Lower lobe of right lung (tissue), 2 donors: Measurements from ENCODE around the gene ADIPOR2. TPM values are rescaled to one million over a fixed set of nuclear protein-coding genes. Genes with fewer than 3 reads are reported as not detected.

Source experiments
- ATAC-seq, 2 donors: fragments of 200-7000 bp; cut with Tn5 transposase; one replicate each; pipeline ENCODE4 v1.9.1; 2020 to 2022; ENCODE audit warnings: mild to moderate bottlenecking in 2 of 2, moderate library complexity in 2 of 2
- DNase-seq: peaks from one replicate; pipeline ENCODE4 v3.0.0-alpha.2; 2020
- H3K27ac ChIP-seq: fragments of 200-600 bp; one replicate; pipeline ENCODE4 v1.8.0; 2022
- H3K27me3 ChIP-seq: fragments of 200-600 bp; one replicate; pipeline ENCODE4 v1.8.0; 2022; ENCODE audit warnings: low read depth
- H3K36me3 ChIP-seq: fragments of 200-600 bp; one replicate; pipeline ENCODE4 v1.8.0; 2022; ENCODE audit warnings: mild to moderate bottlenecking
- H3K4me1 ChIP-seq: fragments of 200-600 bp; one replicate; pipeline ENCODE4 v1.8.0; 2022
- H3K4me3 ChIP-seq: fragments of 200-600 bp; one replicate; pipeline ENCODE4 v1.8.0; 2022; ENCODE audit warnings: mild to moderate bottlenecking
- H3K9me3 ChIP-seq: fragments of 200-600 bp; one replicate; pipeline ENCODE4 v1.8.0; 2022
- CTCF ChIP-seq: fragments of 200-600 bp; IDR thresholded peaks from one replicate; pipeline ENCODE4 v1.8.0; 2022; ENCODE audit warnings: antibody characterized with exemption, mild to moderate bottlenecking
- intact Hi-C: fragments of 100-400 bp; cut with DNase I; formaldehyde crosslinking; loops from one replicate; pipeline ENCODE4 v1.11.0; 2022
- total RNA-seq: library from RNA; stranded (reverse); fragmentation: NEBNext Ultra II Directional; extraction: Animal tissue kit (Norgen Biotek cat#: 25700); gene quantifications from one replicate; pipeline ENCODE4 v1.2.1, GENCODE V29; 2021
- donor health status: DM: no; HTN: yes; CAD: no; lungs with severe emphysema.

The ADIPOR2 gene
- total RNA-seq, 1 donor from 2014 or later, result 83.8 TPM

- H3K36me3 ChIP-seq, result no peaks in the 10 kb centered on the region
- H3K27me3 ChIP-seq, result no peaks in the 10 kb centered on the region
- no peak overlapping the region for H3K4me3 ChIP-seq
- H3K9me3 ChIP-seq, result no peaks in the 10 kb centered on the region
- DNase-seq (peak; percentile 44), ATAC-seq (no peak)
- intact Hi-C loops, result no loop called here
- TF ChIP-seq CTCF, result no peak
- no peak overlapping the region for H3K27ac ChIP-seq
- H3K4me1 ChIP-seq, result peaks cover 11% of the 10 kb centered on the region
Observed at GRCh38 chr12:1808798-1809480, 118.1 kb downstream of the ADIPOR2 start.

- TF ChIP-seq CTCF, result no peak
- H3K4me1 ChIP-seq, result peaks cover 9% of the 10 kb centered on the region
- H3K4me3 ChIP-seq, result no peak overlapping the region
- no peaks in the 10 kb centered on the region for H3K36me3 ChIP-seq
- DNase-seq, result peak; percentile 45
- no peak for ATAC-seq
- H3K9me3 ChIP-seq, result no peaks in the 10 kb centered on the region
- intact Hi-C loops, result loop anchor here (10.0 kb wide), 1 partner anchor 115 kb away; no protein-coding TSS in a partner anchor
- H3K27ac ChIP-seq, result no peak overlapping the region
- no peaks in the 10 kb centered on the region for H3K27me3 ChIP-seq
Observed at GRCh38 chr12:1809591-1810190, 118.8 kb downstream of the ADIPOR2 start.

- H3K9me3 ChIP-seq, result no peaks in the 10 kb centered on the region
- H3K27me3 ChIP-seq, result no peaks in the 10 kb centered on the region
- no peak for TF ChIP-seq CTCF
- no peak for ATAC-seq
- H3K4me1 ChIP-seq, result peaks cover 6% of the 10 kb centered on the region
- H3K4me3 ChIP-seq, result no peak overlapping the region
- peak; percentile 35 for DNase-seq
- no peaks in the 10 kb centered on the region for H3K36me3 ChIP-seq
- H3K27ac ChIP-seq, result peak overlapping the region; percentile 53
- intact Hi-C loops, result loop anchor here (10.0 kb wide), 1 partner anchor 114 kb away; no protein-coding TSS in a partner anchor
Observed at GRCh38 chr12:1810201-1810930, 119.5 kb downstream of the ADIPOR2 start.

- DNase-seq (no peak), ATAC-seq (no peak)
- no peaks in the 10 kb centered on the region for H3K27me3 ChIP-seq
- intact Hi-C loops, result loop anchor here (10.0 kb wide), 1 partner anchor 114 kb away; no protein-coding TSS in a partner anchor
- no peaks in the 10 kb centered on the region for H3K9me3 ChIP-seq
- no peak for TF ChIP-seq CTCF
- peak overlapping the region; percentile 53 for H3K27ac ChIP-seq
- peaks cover 6% of the 10 kb centered on the region for H3K4me1 ChIP-seq
- H3K36me3 ChIP-seq, result no peaks in the 10 kb centered on the region
- H3K4me3 ChIP-seq, result no peak overlapping the region
Observed at GRCh38 chr12:1810931-1811280, 120.0 kb downstream of the ADIPOR2 start.

GRCh38 chr12:1811281-1811947 lies 120.5 kb downstream of the ADIPOR2 start:
- TF ChIP-seq CTCF, result no peak
- H3K36me3 ChIP-seq, result no peaks in the 10 kb centered on the region
- no peaks in the 10 kb centered on the region for H3K9me3 ChIP-seq
- DNase-seq, result no peak
- H3K27me3 ChIP-seq, result peaks cover under 1% of the 10 kb centered on the region
- peak; percentile 6 to 50 for ATAC-seq
- intact Hi-C loops, result loop anchor here (10.0 kb wide), 1 partner anchor 113 kb away; no protein-coding TSS in a partner anchor
- H3K4me1 ChIP-seq, result peaks cover 6% of the 10 kb centered on the region
- H3K4me3 ChIP-seq, result peak overlapping the region; percentile 14
- peak overlapping the region; percentile 53 for H3K27ac ChIP-seq
